SKM-1 (cell line): ENCODE results near the gene MAZ.

ENCODE experiments used
- DNase-seq: peaks from one replicate; lab custom pipeline; 2025; ENCODE audit not compliant: unreplicated experiment; lab: John Stamatoyannopoulos, UW

The MAZ gene

GRCh38 chr16:29809031-29809747 is 2.9 kb downstream of the MAZ start:
- no peak for DNase-seq

GRCh38 chr16:29809850-29810698 is 3.7 kb downstream of the MAZ start:
- no peak for DNase-seq

DNA sequence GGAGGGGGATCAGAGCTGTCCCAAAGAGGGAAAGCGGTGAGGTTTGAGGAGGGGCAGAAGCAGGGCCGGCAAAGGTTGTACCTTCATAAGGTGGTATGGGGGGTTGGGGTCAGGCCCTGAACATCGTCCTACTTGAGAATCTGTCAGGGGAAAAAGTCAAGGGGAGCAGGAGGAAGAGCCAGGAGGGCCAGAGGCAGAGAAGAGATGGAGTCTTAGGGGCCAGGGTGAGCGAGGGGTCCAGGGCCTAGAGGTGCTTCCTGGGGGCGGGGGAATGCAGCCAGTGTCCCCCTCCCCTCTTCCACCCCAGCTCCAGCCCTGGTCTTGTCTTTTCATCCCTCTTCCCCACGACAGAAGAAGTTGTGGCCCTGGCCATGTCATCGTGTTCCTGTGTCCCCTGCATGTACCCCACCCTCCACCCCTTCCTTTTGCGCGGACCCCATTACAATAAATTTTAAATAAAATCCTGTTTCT is 4.4 kb downstream of the MAZ start:
- no peak for DNase-seq

DNA sequence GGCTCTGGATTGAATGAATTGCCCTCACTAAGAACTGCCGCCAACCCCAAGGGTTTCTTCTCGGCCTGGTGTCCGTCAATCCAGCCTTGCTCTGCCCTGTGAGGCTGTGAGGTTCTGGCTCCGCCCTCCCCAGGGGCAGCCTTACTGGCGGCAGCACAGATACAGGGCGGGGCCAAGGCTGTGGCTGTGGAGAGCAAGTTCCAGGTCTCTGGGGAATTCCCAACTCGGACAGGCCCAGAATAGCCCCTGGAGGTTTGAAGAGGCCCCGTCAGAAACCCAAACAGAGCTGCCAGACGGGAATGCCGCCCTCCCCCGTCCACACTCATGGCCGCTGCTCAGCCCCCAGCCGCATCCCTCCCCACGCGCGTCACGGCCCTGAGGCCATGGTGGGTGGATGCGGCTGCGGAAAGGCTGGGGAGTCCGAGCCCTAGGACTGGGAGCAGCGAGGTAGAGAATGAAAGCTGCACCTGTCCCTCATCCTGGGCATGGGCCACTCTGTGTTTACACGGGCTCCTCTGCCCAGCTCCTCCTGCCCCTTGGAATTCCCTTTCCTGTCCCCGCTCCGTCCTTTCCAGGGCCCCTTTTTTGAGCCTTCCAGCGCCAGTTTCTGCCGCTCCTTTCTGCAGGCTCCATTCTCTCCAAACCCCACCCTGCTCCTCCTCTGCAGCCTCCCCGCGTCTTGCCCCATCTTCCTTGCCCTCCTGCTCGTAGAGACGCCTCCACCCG is 5.0 kb downstream of the MAZ start:
- DNase-seq: no peak

- no peak for DNase-seq
Observed at GRCh38 chr16:29811896-29812665, 5.8 kb downstream of the MAZ start, which contains the start of gene PRRT2. PRRT2 (plus strand) TSS chr16:29812193; CDS start chr16:29813055, 862 bp downstream.

DNA sequence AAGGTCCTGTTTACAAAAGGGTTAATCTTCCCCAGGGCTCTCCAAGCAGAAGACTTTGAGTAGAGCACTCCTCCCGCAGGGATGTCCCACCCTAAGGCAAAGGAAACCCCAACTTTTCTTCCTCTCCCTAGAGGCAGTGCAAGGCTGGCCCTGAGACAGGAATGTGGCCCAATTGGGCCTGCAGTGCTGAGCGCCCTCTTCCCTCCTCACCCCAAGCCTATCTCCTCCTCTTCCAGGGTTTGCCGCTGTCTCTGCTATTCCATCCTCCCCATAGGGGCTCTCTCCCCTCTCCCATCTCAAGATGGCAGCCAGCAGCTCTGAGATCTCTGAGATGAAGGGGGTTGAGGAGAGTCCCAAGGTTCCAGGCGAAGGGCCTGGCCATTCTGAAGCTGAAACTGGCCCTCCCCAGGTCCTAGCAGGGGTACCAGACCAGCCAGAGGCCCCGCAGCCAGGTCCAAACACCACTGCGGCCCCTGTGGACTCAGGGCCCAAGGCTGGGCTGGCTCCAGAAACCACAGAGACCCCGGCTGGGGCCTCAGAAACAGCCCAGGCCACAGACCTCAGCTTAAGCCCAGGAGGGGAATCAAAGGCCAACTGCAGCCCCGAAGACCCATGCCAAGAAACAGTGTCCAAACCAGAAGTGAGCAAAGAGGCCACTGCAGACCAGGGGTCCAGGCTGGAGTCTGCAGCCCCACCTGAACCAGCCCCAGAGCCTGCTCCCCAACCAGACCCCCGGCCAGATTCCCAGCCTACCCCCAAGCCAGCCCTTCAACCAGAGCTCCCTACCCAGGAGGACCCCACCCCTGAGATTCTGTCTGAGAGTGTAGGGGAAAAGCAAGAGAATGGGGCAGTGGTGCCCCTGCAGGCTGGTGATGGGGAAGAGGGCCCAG is 6.7 kb downstream of the MAZ start:
- no peak for DNase-seq

DNA sequence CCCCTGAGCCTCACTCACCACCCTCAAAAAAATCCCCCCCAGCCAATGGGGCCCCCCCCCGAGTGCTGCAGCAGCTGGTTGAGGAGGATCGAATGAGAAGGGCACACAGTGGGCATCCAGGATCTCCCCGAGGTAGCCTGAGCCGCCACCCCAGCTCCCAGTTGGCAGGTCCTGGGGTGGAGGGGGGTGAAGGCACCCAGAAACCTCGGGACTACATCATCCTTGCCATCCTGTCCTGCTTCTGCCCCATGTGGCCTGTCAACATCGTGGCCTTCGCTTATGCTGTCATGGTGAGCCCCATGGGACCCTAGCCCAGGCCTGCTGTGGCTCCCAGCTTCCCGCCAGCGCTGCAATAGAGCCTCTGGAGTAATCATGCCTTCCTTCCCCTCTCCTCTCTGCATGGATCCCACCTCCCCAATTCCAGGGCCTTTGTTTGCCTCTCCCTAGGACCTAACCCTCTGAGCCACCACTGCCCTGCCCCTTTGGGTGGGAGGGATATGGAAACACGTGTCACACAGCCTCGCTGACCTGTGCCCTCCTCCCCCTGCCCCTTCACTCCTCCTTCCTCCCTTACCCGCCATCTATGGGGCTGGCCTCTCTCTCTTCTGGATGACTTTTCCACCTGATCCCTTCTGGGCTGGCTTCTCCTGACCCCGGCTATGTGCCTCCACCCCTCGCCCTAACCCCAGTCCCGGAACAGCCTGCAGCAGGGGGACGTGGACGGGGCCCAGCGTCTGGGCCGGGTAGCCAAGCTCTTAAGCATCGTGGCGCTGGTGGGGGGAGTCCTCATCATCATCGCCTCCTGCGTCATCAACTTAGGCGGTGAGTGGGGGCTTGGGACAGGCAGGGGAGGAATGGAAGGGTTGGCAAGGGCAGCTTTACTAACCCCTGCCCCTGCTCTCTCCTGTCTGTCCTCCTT is 7.6 kb downstream of the MAZ start:
- DNase-seq: no peak

GRCh38 chr16:29814592-29814991 is 8.3 kb downstream of the MAZ start:
- DNase-seq: no peak

- no peak for DNase-seq
Observed at GRCh38 chr16:29815032-29815721, 8.8 kb downstream of the MAZ start.

DNA sequence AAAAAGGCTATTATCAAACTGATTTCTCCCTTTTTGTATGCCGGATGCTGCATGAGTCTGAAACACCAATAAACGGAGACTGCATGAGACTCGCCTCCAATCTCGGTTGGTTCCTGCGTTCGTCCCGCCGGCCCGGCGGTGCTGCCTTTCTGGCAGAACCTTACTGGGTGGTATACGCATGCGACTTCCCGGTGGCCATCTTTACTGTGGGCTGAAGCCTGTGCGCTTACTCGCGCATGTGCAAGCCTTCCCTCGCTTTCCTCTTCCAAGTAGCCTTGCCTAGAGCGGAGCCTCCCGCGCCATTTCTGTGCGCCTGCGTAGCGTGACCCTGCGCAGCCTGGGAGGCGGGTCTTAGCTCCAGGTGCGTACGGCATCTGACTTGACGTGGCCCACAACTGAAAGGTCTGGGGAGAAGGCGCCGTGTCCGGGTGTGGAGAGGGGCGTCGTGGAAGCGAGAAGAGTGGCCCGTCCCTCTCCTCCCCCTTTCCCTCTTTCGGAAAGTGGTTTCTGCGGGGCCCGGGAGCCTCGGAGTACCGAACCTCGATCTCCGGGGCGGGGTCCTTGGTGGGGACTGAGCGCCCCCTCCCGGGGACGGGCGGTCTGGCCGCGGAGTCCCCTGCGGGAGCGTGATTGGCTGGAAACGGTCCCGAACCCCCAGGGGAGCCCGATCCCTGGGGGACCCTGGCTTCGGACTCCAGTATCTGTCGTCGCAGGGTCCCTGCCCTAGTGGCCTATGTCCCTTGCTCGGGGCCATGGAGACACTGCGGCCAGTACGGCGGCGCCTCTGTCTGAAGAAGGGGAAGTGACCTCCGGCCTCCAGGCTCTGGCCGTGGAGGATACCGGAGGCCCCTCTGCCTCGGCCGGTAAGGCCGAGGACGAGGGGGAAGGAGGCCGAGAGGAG is 9.7 kb downstream of the MAZ start, which contains the start of gene PAGR1:
Gene PAGR1, plus strand, starts transcription at position 360 of the 901 bp plus-strand sequence. Its CDS starts 374 bp downstream, at position 734.
- peak; percentile 95 for DNase-seq

DNA sequence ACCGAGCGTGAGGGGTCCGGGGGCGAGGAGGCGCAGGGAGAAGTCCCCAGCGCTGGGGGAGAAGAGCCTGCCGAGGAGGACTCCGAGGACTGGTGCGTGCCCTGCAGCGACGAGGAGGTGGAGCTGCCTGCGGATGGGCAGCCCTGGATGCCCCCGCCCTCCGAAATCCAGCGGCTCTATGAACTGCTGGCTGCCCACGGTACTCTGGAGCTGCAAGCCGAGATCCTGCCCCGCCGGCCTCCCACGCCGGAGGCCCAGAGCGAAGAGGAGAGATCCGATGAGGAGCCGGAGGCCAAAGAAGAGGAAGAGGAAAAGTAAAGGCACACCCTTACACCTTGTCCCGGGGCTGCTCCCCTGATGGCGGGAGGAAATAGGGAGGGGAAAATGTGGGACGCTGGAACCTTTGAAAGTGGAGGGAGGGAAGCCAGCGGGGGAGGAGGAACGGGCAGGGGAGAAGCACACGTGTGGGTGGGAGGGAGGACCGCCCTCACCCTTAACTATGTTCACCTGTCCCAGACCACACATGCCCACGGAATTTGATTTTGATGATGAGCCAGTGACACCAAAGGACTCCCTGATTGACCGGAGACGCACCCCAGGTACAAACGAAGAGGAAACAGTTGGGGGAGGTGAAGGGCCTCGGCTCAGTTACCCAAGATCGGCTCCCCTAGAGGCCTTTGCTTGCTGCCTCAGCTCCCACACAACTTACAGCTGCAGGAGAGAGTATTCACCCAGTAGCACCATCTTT is 10.5 kb downstream of the MAZ start:
- DNase-seq: peak; percentile 72

DNA sequence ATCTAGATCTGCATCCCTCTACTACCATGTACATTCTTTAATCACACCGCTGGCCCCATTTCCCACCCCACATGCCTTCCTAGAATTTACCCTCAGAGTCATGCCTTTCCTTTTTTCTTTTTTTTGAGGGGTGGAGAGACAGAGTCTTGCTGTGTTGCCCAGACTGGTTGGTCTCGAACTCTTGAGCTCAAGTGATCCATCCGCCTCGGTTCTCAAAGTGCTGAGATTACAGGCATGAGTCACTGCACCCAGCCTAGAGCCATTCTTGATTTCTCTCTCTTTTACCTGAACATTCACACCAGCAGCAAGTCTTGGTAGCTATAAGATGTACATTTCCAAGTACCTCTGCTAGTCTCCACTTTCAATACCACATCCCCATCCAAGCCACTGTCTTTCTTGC is 11.8 kb downstream of the MAZ start:
- no peak for DNase-seq

DNA sequence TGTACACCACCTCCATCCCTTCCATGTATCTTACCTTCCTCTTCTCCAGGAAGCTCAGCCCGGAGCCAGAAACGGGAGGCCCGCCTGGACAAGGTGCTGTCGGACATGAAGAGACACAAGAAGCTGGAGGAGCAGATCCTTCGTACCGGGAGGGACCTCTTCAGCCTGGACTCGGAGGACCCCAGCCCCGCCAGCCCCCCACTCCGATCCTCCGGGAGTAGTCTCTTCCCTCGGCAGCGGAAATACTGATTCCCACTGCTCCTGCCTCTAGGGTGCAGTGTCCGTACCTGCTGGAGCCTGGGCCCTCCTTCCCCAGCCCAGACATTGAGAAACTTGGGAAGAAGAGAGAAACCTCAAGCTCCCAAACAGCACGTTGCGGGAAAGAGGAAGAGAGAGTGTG is 13.2 kb downstream of the MAZ start:
- no peak for DNase-seq

- peak; percentile 14 for DNase-seq
Observed at GRCh38 chr16:29820271-29820701, 14.0 kb downstream of the MAZ start, which contains the start of gene MVP. MVP (plus strand) TSS chr16:29820462; CDS start chr16:29830550, 10,088 bp downstream.

GRCh38 chr16:29820730-29821642 is 14.7 kb downstream of the MAZ start:
- no peak for DNase-seq
